ENCODE measurements around the gene CNST. TPM values are rescaled to one million over a fixed set of nuclear protein-coding genes. Genes with fewer than 3 reads are reported as not detected.
A peak's percentile ranks its signal among the peaks of the same experiment; 100 is the strongest.

CNST gene
- total and polyA plus RNA-seq, 9 of the 15 experiments (the other 6 are each of a cell fraction or from before 2014, with no cell fraction given), result 17.0 to 55.3 (median 30.8) TPM

- H3K4me1 ChIP-seq (replicated peaks in 1 of 2; ENCODE audit: control insufficient read depth in 2 of 2, insufficient read depth in 2 of 2, low read length in 2 of 2), result no peaks in the 10 kb centered on the region
- peaks cover 32% of the 10 kb centered on the region for H3K79me2 ChIP-seq (ENCODE audit: control insufficient read depth, insufficient read depth, low read length)
- H3K36me3 ChIP-seq (ENCODE audit: control insufficient read depth, insufficient read depth, low read length), result peaks cover 59% of the 10 kb centered on the region
- no peaks in the 10 kb centered on the region for H3K27me3 ChIP-seq (ENCODE audit: control insufficient read depth in 2 of 2, insufficient read depth in 2 of 2, low read length in 2 of 2)
- no peak overlapping the region for H2AFZ ChIP-seq (ENCODE audit: low read depth, low read length)
- FAIRE-seq (no peak), DNase-seq (ENCODE audit: extremely low read depth in 1 of 4, low spot score in 3 of 4) (peak in 1 of 4 experiments; percentile 9), ATAC-seq (peak; percentile 51)
- BruUV-seq (replicated peaks), result no TSS peak
- CTCF ChIA-PET (ENCODE audit: low intra/inter-chr PET ratio), result no interaction called here
- no peak overlapping the region for H3K9ac ChIP-seq (ENCODE audit: insufficient read depth in 1 of 2, low read depth in 2 of 2, low read length in 2 of 2)
- H3K4me3 ChIP-seq, result no peak overlapping the region
- 0 out of 2 replicates have a peak, but pooled peaks have one; percentile 36 for TF ChIP-seq CTBP1 (IDR thresholded peaks at IDR 0.05; ENCODE audit: borderline replicate concordance)
- TF ChIP-seq ZFP1 (CRISPR knock-in tag; IDR thresholded peaks at IDR 0.05), result no peak
- TF ChIP-seq ZNF124 (CRISPR knock-in tag; IDR thresholded peaks at IDR 0.05), result no peak
- TF ChIP-seq ETS1 (conservative IDR thresholded peaks at IDR 0.05; ENCODE audit: control insufficient read depth, low read depth, low read length), result no peak
- peak in 1 of 3 experiments; percentile 25 for TF ChIP-seq YY1 (IDR thresholded peaks at IDR 0.05; ENCODE audit: borderline replicate concordance in 1 of 3, control insufficient read depth in 1 of 3, extremely low read depth in 1 of 3, insufficient read depth in 3 of 3, insufficient read length in 1 of 3, insufficient replicate concordance in 2 of 3, low read depth in 1 of 3, low read length in 2 of 3)
- 83% methylated on average over 9 of the region's 9 CpGs for WGBS (ENCODE audit: insufficient coverage, low coverage, missing lambda C conversion rate)
- H4K20me1 ChIP-seq (replicated peaks; ENCODE audit: control insufficient read depth, insufficient read depth, low read length), result no peaks in the 10 kb centered on the region
- in situ Hi-C loops (cut with MboI), result no loop called here
- POLR2A ChIA-PET, result interaction anchor here (1.5 kb wide), 1 partner anchor 22 kb away, joined by 4 read pairs; no protein-coding TSS in a partner anchor
- no peaks in the 10 kb centered on the region for H3K9me1 ChIP-seq (ENCODE audit: control insufficient read depth, insufficient read depth, low read length)
- H3K27ac ChIP-seq (ENCODE audit: extremely low read depth, low read depth, low read length), result no peak overlapping the region
- intact Hi-C loops (cut with micrococcal nuclease), result no loop called here
- H3K9me3 ChIP-seq (replicated peaks; ENCODE audit: control insufficient read depth, insufficient read depth, low read depth, low read length), result no peaks in the 10 kb centered on the region
- no peak overlapping the region for H3K4me2 ChIP-seq (ENCODE audit: insufficient read depth, low read length)
These were observed 73.5 kb downstream of the CNST start for GRCh38 chr1:246639732-246640131.

All from K562 (cell line).